B cell (primary cell): ENCODE data around the gene IGFL3. TPM values are rescaled to one million over a fixed set of nuclear protein-coding genes. Genes with fewer than 3 reads are reported as not detected.

Source experiments
- ATAC-seq: fragments of 200-7000 bp; cut with Tn5 transposase; one replicate; pipeline ENCODE4 v1.10.0; 2021; ENCODE audit warnings: low read depth, mild to moderate bottlenecking, moderate number of reproducible peaks, moderate library complexity
- CTCF ChIA-PET: fragments of 350-600 bp; sonication (Branson Sonifier 250); formaldehyde crosslinking; loops from one replicate; lab custom pipeline; 2021; ENCODE audit warnings: antibody characterized with exemption, inconsistent platforms; lab: Charles Lee
- POLR2A ChIA-PET: fragments of 350-600 bp; sonication (Branson Sonifier 250); formaldehyde crosslinking; loops from one replicate; lab custom pipeline; 2021; ENCODE audit warnings: antibody characterized with exemption; lab: Charles Lee
- DNase-seq: peaks from one replicate; pipeline ENCODE4 v3.0.0; 2013
- H2AFZ ChIP-seq: 2 replicates; pipeline ENCODE4 v1.6.1; 2012; ENCODE audit warnings: mild to moderate bottlenecking, low read depth, low read length; ENCODE audit not compliant: insufficient read depth, poor library complexity, severe bottlenecking
- H3K27ac ChIP-seq, 2 donors: 1 replicate in 1 of 2; 2 replicates in 1 of 2; pipeline ENCODE4 v1.5.1; 2012 to 2013; ENCODE audit warnings: low read length in 2 of 2, mild to moderate bottlenecking in 2 of 2, moderate library complexity in 1 of 2
- H3K27me3 ChIP-seq, 4 experiments: fragments of 200-600 bp in 1 of 4; sonication (generic) in 1 of 4; replicated peaks in 1 of 4; 1 replicate in 2 of 4; 2 replicates in 2 of 4; pipeline versions ENCODE4 v1.6.1 to v1.7.0; 2013 to 2016; ENCODE audit warnings: low read length in 3 of 4, mild to moderate bottlenecking in 2 of 4, mixed read lengths in 1 of 4, moderate library complexity in 1 of 4; ENCODE audit not compliant: insufficient read depth in 4 of 4, control insufficient read depth in 3 of 4; ENCODE audit errors: control extremely low read depth in 1 of 4
- H3K36me3 ChIP-seq, 2 experiments: replicated peaks in 1 of 2; 1 replicate in 1 of 2; 2 replicates in 1 of 2; pipeline versions ENCODE4 v1.6.1 to v1.7.1; 2013; ENCODE audit warnings: low read length in 1 of 2; ENCODE audit not compliant: insufficient read depth in 2 of 2, control insufficient read depth in 1 of 2; ENCODE audit errors: control extremely low read depth in 1 of 2, extremely low read depth in 1 of 2
- H3K4me1 ChIP-seq, 2 donors: fragments of 200-600 bp in 1 of 2; sonication (generic) in 1 of 2; 1 replicate in 1 of 2; 2 replicates in 1 of 2; pipeline versions ENCODE4 v1.5.1 to v1.6.1; 2013 to 2017; ENCODE audit warnings: low read length in 2 of 2; ENCODE audit not compliant: control insufficient read depth in 2 of 2, insufficient read depth in 2 of 2
- H3K4me2 ChIP-seq: replicated peaks from 2 replicates; pipeline ENCODE3; 2012; ENCODE audit warnings: mild to moderate bottlenecking, low read depth, low read length; ENCODE audit not compliant: poor library complexity, severe bottlenecking
- H3K4me3 ChIP-seq, 5 experiments: fragments of 200-600 bp in 1 of 5; sonication (generic) in 1 of 5; 1 replicate in 3 of 5; 2 replicates in 2 of 5; pipeline versions ENCODE4 v1.5.1 to v1.7.0; 2011 to 2016; ENCODE audit warnings: low read length in 4 of 5, mild to moderate bottlenecking in 4 of 5, low read depth in 2 of 5, control low read depth in 1 of 5, moderate library complexity in 1 of 5; ENCODE audit not compliant: insufficient read depth in 1 of 5; ENCODE audit errors: control extremely low read depth in 1 of 5, extremely low read depth in 1 of 5
- H3K79me2 ChIP-seq: fragments of 200-600 bp; sonication (generic); one replicate; pipeline ENCODE4 v1.6.0; 2016; ENCODE audit warnings: low read length; ENCODE audit not compliant: control insufficient read depth, insufficient read depth
- H3K9ac ChIP-seq: fragments of 200-600 bp; sonication (generic); 2 replicates; pipeline ENCODE4 v1.6.1; 2017; ENCODE audit warnings: mild to moderate bottlenecking, low read length, moderate library complexity
- H3K9me3 ChIP-seq, 3 donors: one replicate each; pipeline versions ENCODE4 v1.6.1 to v1.7.1; 2013; ENCODE audit warnings: low read length in 2 of 3; ENCODE audit not compliant: control insufficient read depth in 2 of 3, insufficient read depth in 1 of 3; ENCODE audit errors: control extremely low read depth in 1 of 3
- H4K20me1 ChIP-seq: 2 replicates; pipeline ENCODE4 v1.6.0; 2012; ENCODE audit warnings: mild to moderate bottlenecking, low read length; ENCODE audit not compliant: insufficient read depth, control insufficient read depth, poor library complexity, severe bottlenecking
- H3K27ac Mint-ChIP-seq: one replicate; pipeline ENCODE4 v1.8.0; 2021; ENCODE audit warnings: mixed read lengths
- H3K27me3 Mint-ChIP-seq: one replicate; pipeline ENCODE4 v1.8.0; 2021; ENCODE audit warnings: mixed read lengths
- H3K4me1 Mint-ChIP-seq: one replicate; pipeline ENCODE4 v1.8.0; 2021; ENCODE audit warnings: mixed read lengths
- H3K4me3 Mint-ChIP-seq: one replicate; pipeline ENCODE4 v1.8.0; 2021; ENCODE audit warnings: mixed read lengths
- H3K9me3 Mint-ChIP-seq: one replicate; pipeline ENCODE4 v1.8.0; 2022; ENCODE audit warnings: mixed read lengths; ENCODE audit not compliant: insufficient read depth
- EZH2 ChIP-seq: IDR thresholded peaks from 2 replicates; pipeline ENCODE4 v1.6.1; 2012; ENCODE audit warnings: borderline replicate concordance, low read depth, mild to moderate bottlenecking, moderate library complexity, low read length; ENCODE audit not compliant: insufficient read depth, poor library complexity, severe bottlenecking
- WGBS: methylation state at CpG from one replicate; pipeline ENCODE4 v1.1.5; 2013; ENCODE audit warnings: missing lambda C conversion rate; ENCODE audit not compliant: insufficient coverage; 5-methylcytosine and 5-hydroxymethylcytosine counted together
- intact Hi-C: fragments of 100-400 bp; cut with micrococcal nuclease; formaldehyde crosslinking; loops from one replicate; pipeline ENCODE4 v1.10.0; 2022
- polyA plus RNA-seq: library from polyadenylated mRNA; depleted of rRNA; stranded (reverse); fragments of >200 nt; gene quantifications from 2 replicates; pipeline ENCODE4 v1.2.3, GENCODE V29; 2012
- total RNA-seq, 2 donors: library from RNA; stranded (reverse); fragments of 120-200 nt in 1 of 2; gene quantifications; 1 replicate in 1 of 2; 2 replicates in 1 of 2; pipeline versions ENCODE4 v1.2.3 to v1.2.4, GENCODE V29; 2013 to 2022
- TF ChIP-seq, protein P1 (sequence below): fragments of 200-600 bp; IDR thresholded peaks from one replicate; pipeline ENCODE4 v1.8.0; 2022; ENCODE audit warnings: antibody characterized with exemption, mild to moderate bottlenecking

The IGFL3 gene
- total and polyA plus RNA-seq, 2 donors (not counting 1 experiment from before 2014, with no cell fraction given), result not detected

DNA sequence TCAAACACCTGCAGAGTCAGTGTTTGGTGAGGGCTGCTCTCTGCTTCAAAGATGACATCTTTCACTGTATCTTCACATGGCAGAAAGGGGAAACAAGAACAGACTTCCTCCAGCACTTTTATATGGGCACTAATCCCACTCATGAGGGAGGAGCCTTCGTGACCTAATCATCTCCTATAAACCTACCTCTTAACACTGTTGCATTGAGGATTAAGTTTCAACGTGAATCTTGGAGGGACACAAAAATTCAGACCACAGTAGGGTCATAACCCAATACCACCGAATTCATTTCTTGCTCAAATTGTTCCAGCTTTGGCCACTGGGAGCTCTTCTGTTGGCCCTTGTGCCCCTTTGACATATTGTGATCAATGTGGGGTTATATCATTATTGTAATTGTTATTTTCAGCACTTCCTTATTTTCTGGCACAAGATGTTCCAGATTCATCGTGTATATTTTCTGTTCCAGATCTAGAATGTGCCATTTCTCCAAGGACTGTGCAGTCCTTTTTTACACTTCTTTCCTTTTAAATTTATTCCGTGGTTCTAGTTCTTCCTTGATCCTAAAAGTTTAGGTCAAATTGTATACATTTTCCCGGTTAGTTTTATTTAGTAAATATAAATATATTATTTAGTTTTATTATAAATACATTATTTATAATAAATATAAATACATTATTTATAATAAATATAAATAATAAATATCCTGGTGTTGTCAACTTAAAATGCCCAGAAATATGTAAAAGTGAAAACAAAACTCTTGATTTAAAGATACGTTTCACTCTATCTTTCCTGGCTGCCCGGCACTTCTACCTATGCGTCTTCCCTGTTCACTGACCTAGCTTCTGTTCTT is 48.2 kb downstream of the IGFL3 start:
- ChIA-PET CTCF (no interaction called here), POLR2A (no interaction called here)
- Histone ChIP-seq H3K4me1 (peaks cover 4 to 7% of the 10 kb centered on the region in 2 donors), H4K20me1 (no peaks in the 10 kb centered on the region), H3K4me3 (no peak overlapping the region), H2AFZ (no peak overlapping the region), H3K79me2 (no peaks in the 10 kb centered on the region), H3K4me2 (no peak overlapping the region), H3K9ac (no peak overlapping the region), H3K27me3 (peaks cover 3 to 55% (median 46%) of the 10 kb centered on the region in 4 experiments), H3K36me3 (no peaks in the 10 kb centered on the region), H3K27ac (no peak overlapping the region), H3K9me3 (peaks cover 3 to 22% (median 6%) of the 10 kb centered on the region in 3 donors)
- TF ChIP-seq, protein P1, sequence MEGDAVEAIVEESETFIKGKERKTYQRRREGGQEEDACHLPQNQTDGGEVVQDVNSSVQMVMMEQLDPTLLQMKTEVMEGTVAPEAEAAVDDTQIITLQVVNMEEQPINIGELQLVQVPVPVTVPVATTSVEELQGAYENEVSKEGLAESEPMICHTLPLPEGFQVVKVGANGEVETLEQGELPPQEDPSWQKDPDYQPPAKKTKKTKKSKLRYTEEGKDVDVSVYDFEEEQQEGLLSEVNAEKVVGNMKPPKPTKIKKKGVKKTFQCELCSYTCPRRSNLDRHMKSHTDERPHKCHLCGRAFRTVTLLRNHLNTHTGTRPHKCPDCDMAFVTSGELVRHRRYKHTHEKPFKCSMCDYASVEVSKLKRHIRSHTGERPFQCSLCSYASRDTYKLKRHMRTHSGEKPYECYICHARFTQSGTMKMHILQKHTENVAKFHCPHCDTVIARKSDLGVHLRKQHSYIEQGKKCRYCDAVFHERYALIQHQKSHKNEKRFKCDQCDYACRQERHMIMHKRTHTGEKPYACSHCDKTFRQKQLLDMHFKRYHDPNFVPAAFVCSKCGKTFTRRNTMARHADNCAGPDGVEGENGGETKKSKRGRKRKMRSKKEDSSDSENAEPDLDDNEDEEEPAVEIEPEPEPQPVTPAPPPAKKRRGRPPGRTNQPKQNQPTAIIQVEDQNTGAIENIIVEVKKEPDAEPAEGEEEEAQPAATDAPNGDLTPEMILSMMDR, result no peak
- TF ChIP-seq EZH2, result no peak
- H3K9me3 Mint-ChIP-seq, result no peaks in the 10 kb centered on the region
- WGBS, result 60% methylated on average over 1 of the region's 9 CpGs
- DNase-seq (no peak), ATAC-seq (no peak)
- H3K27me3 Mint-ChIP-seq, result peaks cover 73% of the 10 kb centered on the region
- no peak overlapping the region for H3K27ac Mint-ChIP-seq
- intact Hi-C loops, result no loop called here
- no peak overlapping the region for H3K4me3 Mint-ChIP-seq
- H3K4me1 Mint-ChIP-seq, result no peaks in the 10 kb centered on the region
